RCC 7860 (cell line): ENCODE measurements around the gene ABHD15.
"Not testable (repeated sequence)": the region's sequence is repeated elsewhere in the genome, so short reads cannot be mapped to it uniquely, and the experiment has no call there.

Source experiments
- DNase-seq: peaks from one replicate; pipeline ENCODE4 v3.0.0-alpha.2; 2015; ENCODE audit warnings: low spot score
- FAIRE-seq: peaks from 2 replicates; lab custom pipeline; 2012; peaks lifted over from hg19 to GRCh38; lab: Jason Lieb, UNC

Gene ABHD15

DNA sequence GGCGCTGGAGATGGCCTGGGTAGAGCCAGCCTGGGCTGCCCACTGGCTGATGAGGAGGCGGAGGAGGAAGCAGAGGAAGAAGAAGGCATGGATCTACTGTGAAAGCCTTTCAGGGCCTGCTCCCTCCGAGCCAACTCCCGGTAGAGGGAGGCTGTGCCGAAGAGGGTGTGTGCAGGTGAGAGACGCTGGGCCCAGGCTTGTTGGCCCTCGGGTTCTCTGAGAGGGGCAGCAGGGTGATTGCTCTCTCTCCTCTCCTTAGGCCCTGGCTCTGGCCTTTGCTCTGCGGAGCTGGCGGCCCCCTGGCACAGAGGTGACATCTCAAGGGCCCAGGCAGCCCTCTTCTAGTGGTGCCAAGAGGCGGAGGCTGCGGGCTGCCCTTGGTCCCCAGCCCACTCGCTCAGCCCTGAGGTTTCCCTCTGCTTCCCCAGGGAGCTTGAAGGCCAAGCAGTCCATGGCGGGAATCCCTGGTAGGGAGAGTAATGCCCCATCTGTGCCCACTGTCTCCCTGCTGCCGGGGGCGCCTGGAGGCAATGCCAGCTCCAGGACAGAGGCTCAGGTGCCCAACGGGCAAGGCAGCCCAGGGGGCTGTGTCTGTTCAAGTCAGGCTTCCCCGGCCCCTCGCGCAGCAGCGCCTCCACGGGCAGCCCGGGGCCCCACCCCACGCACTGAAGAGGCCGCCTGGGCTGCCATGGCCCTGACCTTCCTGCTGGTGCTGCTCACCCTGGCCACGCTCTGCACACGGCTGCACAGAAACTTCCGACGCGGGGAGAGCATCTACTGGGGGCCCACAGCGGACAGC lies 5.2 kb upstream of the ABHD15 start:
- DNase-seq (no peak), FAIRE-seq (no peak)

DNA sequence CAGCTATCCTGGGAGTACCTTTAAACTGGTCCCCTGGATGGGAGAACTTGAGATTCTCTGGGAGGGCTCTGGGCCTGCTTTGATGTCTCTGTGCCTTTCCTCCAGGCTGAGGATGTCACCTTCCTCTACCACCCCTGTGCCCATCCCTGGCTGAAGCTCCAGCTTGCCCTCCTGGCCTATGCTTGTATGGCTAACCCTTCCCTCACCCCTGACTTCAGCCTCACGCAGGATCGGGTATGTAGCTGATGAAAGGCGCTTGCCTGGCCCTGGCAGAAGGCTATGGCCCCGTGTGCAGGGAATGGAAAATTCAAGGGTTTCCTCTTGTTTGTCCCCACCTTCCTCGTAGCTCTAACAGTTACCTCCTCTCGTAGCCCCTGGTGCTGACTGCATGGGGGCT lies 4.6 kb upstream of the ABHD15 start:
- DNase-seq (no peak), FAIRE-seq (no peak)

DNA sequence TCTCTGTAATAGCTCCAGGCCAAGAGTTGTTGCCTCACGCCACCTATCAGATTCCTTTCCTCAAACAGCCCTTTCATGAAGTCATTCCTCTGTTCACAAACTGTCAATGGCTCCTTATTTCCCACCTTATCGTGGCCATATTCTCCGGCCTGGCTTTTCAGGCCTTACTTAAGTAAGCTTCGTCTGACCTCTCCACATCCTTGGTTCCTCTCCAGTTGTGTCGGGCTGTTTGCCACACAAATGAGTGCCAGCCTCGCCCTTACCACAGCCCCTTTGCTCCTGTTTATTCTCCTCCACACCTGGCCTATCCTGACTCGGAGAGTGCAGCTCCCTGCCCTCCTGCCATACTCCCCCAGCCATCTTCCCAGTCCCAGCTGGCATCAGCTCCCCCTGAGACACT lies 3.7 kb upstream of the ABHD15 start:
- DNase-seq (no peak), FAIRE-seq (no peak)

DNA sequence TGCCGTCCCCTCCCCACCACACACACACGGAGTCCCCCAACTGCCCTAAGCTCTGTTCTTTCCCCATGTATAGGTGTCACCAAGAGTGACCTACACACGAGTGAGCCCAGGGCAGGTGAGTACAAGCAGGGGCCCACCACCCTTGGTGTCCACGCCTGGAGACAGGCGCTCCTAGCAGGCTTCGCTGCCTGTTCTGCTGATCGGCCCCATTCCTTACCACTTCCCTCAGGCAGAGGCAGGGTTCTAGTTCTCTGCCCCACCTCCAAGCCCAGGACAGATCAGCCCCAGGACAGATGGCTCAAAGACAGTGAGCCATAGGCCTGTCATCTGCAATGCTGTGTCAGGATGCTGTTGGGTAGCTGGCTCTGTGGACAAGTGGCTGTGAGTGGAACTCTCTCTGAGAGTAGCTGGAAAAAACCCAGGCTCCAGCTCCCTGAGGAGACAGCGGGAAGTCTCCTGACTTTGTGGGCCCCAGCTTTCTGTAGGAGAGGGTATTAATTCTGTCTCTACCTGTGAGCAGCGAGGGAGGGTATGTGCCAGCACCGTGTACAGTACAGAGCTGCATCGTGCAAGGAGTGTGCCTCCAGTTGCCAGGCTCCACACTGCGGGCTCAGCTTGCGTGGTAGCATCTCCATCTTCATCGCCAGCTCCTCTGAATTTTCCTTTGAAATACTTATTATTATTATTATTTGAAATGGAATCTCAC lies 2.6 kb upstream of the ABHD15 start:
- DNase-seq (no peak), FAIRE-seq (no peak)

DNA sequence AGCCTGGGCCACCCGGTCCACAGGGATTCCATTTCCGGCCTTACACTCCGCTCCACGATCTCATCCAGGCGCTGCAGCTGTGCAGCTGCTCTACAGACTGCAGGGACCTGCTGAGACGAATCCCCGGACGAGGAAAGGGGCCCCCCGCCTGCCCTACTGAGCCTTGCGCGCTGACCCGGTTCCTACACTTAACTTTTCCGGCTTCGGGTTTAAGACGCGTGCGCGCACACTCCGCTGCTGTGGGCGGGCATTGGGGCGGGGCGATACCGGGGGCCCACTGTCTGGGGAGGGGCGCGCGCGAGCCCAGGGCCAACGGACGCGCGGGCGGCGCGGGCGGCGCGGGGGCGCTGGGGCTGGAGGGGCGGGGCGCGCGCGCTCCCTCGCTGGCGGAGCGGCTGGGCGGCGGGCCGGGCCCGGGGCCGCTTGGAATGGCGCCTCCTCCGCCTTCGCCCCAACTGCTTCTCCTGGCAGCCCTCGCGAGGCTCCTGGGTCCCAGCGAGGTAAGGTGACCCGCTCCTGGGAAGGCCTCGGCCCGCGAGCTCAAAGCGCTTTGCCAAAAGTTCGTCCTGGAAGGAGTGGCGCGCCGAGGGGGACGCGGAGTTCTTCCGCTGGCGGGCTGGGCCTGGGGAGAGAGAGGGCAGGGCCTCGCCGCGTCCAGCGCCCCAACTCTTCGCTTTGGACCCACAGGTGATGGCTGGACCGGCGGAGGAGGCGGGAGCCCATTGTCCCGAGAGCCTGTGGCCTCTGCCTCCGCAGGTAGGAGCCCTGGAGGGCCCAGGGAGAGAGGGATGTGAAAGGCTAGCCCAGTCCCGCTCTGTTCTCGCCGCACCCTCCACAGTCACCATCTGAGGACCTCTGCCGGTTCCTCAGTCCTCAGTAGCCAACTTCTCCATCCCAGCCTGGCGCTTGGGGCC lies 1.8 kb upstream of the ABHD15 start, which contains the start of gene TP53I13:
Gene TP53I13, plus strand, starts transcription at position 371 of the 914 bp plus-strand sequence. Its CDS starts 58 bp downstream, at position 429.
- FAIRE-seq = no peak
- peak; percentile 61 for DNase-seq

DNA sequence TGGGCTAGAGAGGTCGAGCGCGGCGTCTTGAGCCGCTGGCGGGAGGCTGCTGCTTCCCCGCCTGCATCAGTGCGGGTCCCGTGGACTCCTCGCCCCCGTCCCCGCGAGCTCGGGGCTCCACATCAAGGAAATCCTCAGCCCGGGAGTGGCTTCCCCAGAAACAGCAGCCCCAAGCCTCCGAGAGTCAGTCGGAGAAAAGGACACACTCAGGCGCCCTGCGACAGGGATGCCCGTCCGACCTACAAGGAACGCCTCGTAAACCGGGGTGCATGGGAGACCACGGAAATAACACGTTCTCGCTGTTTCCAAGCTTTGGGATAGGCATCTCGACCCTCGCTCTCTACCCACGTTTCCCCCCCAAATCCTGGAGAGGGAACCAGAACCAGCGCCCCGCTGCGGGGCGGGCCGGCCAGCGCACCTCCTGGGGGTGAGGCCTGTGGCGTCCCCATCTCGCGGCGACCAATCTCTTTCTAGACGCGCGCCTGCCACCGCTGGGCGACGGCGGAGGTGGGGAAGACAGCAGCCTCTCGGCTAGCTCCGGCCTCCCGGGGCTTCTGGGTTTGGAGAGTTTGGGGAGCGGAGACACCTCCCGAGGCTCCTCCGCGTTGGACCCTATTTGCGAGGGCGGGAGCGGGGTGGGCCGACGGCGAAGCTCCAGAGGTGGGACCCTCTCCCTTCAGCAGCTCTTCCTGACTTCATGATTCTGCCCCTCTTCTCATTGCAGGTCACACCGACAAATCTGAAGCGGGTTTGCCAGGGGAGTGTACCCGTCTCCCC lies 905 bp upstream of the ABHD15 start:
- FAIRE-seq (no peak), DNase-seq (no peak)

DNA sequence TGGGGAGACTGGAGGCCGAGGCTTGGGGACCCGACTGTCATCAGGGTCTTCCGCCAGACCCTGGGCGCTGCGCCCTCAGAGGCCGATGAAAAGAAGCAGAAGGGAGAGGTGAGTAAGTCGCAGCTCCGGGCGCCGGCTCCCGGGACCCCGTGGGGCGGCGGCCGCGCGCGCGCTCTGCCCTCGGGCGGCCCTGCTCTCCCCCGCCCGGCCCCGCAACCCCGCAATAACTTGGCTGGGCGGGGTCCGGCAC lies 392 bp upstream of the ABHD15 start:
- FAIRE-seq (no peak), DNase-seq (no peak)

DNA sequence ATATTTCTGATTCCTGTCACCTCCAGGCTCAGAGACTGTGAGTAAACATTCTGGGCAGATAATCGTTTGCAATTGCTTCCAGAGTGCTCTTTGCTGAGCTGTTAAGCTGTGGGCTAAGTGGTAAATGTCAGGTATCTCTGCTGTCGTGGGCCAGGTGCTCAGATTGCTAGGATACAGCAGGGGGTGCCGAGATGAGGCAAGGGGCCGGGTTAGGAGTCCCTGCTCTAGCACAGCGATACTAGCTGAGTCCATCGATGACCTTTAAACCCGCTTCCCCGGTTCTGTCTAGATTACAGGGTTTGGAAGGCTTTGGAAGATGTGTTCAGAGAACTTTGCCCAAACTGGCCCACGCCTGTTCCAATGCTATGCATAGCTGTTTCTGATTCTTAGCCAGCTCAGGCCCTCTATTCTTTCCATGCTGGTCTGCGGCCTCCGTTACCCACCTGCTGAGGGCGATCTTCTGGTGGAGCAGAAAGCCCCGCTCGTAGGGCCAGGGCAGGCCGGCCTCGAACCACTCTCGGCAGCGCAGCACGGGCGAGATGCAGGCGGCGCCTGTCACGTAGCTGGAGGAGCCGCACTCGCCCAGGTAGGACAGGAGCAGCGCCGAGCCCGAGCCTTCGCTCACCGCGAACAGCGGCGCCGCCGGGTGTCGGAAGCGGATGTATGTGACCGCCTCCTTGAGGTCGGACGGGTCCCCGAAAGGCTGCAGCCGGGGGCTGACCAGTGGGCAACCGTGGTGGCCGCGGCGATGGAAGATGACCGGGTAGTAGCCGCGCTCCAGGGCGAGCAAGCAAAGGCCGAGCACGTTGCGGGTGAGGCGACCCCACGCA lies 979 bp downstream of the ABHD15 start:
- no peak for FAIRE-seq
- peak; percentile 14 for DNase-seq

DNA sequence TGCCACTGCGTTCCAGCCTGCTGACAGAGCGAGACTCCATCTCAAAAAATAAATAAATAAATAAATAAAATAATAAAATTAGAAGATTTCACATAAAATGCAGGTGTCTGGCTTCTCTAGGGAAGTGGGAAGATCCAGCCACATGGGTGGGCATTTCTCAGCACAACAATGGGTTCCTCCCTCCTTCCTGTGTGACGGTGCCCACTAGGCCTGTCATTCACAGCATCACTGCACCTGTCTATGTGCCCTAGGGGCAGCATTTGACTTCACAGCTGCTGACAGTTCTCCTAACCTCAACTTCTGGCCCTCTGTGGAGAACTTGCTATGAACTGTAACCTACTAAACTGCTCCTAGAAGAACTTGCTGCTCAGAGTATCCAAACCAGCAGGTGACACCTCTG lies 3.0 kb downstream of the ABHD15 start:
- no peak for FAIRE-seq

DNA sequence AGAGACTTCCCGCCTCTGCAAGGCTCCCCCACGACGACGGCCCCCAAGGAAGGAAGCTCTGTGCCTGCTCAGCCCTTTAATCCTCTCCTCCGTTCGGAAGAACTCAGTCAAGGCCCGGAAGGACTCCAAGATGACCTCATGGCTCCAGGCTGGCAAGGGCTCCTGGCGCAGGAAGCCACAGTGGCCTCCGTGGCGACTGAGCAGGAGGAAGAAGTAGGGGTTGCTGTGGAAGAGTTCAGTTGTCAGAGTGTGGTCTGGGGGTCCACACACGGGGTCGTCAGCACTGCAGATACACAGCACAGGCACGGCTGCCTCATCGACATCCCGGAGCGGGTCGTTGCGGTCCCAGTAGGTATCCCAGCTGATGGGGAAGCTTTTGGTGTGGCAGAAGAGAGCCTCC lies 4.2 kb downstream of the ABHD15 start:
- no peak for DNase-seq
- no peak for FAIRE-seq

More for the DNA sequence above, 3.0 kb downstream of the ABHD15 start:
- no peak for DNase-seq

DNA sequence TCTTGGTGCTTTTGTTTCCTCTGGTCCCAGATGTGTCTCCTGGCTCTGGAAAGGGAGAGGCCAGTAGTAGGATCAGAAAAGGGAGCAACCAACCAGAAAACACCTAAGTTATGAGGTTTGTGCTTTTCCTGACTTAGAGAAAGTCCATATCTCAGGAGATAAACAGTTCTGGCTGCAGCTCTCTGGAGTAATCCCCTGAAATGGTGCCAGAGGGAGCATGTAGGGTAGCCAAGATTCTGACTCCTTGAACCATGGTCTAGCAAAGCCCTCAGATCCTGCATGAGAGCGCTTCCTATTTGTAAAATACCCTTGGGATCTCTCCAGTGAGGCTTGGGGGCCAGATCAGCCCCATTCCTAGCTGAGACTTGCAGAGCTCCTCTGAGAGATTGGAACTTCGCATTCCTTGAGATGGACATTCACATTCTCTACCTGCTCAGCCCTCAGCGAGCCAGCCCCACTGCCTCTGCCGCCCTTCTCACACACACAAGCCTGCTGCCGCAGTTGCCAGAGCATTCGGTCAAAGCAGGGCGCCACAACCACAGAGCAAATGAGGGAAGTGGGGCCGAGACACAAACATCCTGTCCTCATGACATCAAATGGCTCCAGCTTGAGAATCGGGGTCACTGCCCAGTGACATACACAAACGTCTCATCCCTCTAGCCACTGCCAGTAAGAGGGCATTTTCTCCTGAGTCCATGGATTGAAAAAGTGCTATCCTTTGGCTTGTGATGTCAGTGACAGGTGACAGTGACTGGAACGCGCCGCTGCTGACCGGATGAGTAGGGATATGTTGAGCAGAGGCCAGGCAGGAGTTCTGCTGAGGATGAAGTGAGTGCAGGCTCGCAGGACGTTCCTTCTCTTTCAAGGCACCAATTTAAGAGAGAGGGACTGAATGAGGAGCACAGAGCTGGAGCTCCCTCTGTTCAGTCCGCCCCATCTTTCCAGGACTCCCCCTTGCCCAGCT lies 5.0 kb downstream of the ABHD15 start:
- DNase-seq (no peak), FAIRE-seq (no peak)

DNA sequence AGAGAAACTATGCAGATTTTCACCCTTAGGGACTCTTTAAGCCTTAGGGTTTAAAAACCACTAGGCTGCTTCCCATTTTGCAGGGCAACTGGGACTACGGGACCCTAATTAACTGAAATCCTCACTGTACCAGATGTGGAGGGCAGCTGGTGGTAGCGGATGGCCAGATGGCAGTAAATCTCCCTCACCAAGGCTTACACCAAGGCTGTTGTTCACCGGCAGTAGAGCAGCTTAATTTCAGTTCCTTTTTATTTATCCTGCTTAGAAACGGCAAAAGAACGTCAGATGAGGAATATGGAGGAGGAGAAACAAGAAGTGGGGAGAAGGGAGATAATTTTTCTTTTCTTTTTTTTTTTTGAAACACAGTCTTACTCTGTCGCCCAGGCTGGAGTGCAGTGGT lies 6.5 kb downstream of the ABHD15 start:
- DNase-seq = no peak
- no peak for FAIRE-seq

DNA sequence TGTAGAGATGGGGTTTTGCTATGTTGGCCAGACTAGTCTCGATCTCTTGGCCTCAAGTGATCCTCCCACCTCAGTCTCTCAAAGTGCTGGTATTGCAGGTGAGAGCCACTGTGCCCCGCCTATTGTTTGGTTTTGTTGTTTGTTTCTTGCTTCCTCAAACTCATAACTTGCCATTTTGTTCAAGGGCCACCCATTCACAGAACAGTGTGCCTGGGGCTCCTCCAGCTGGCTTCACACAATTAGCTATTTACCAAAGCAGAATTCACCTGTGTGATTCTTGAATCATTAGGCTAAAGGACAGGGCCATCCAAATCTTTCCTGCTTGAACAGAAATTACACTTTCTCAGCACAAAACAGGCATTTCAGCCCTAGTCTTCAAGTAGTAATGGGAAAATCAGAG lies 7.2 kb downstream of the ABHD15 start:
- DNase-seq (no peak), FAIRE-seq (no peak)

DNA sequence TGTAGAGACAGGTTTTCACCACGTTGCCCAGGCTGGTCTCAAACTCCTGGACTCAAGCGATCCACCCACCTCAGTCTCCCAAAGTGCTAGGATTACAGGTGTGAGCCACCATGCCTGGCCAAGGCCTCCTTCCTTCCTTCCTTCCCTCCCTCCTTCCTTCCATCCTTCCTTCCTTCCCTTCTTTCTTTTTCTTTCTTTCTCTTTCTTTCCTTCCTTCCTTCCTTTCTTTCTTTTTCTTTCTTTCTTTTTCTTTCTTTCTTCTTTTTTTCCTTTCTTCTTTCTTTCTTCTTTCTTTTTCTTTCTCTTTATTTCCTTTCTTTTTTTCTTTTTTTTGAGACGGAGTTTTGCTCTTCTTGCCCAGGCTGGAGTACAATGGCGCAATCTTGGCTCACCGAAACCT lies 8.7 kb downstream of the ABHD15 start:
- DNase-seq, FAIRE-seq: not testable (repeated sequence)

DNA sequence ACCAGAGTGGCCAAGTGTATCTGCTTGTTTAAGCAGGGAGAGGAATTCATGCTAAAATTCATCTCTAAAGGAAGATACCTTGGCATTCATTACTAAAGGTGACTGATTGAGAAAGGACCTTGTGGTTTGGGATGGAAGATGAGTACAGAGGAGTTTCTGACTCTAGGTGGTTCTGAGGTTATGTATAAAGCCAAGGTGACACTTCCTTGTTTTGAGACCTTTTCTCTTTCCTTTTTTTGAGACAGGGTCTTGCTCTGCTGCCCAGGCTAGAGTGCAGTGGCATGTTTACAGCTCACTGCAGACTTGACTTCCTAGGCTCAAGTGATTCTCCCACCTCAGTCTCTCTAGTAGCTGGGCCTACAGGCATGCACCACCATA lies 9.1 kb downstream of the ABHD15 start:
- DNase-seq (no peak), FAIRE-seq (no peak)

DNA sequence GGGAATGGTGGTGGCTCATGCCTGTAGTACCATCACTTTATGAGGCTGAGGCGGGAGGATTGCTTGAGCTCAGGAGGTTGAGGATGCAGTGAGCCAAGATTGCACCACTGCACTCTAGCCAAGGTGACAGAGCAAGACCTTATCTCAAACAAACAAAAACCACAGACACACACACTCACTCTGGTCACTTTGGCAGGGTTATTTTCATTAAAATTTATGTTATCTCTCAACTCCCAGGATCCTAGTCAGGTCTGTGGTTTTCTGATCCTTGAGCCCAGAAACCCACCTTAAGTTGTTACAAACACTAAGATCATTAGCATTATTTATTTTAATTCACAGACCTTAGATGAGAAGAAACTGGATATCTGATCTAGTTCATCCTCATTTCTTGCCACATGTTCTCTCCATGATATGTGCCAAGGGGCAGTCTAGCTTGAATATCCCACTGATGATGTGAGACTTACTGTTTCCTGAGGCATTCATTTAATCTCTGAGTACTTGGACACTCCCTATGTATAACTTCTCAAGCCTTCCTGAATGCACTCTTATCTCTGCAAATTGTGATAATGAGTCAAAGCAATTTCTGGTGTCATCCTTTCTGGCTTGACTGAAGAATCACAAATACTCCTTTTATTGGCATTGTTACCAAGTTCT lies 9.6 kb downstream of the ABHD15 start:
- FAIRE-seq = no peak

DNA sequence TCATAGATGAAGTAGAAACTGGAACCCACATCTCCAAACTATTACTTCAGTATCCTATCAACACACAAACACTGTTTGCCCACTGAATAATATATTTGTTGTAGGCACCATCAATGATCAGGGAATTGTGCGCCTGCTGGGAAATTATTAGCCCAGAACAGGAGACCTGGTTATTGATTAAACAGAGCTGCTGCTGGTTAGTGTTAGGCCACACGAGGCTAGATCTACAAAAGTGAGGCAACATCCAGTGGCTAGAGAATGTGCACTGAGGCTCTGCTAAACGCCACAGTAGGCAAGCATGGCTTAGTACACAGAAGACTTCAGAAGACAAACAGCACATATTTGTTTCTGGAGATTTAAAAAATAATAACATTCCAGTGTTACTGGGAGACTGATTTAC lies 11.0 kb downstream of the ABHD15 start:
- FAIRE-seq = peak; percentile 76
- peak; percentile 43 for DNase-seq

More for the DNA sequence above, 9.6 kb downstream of the ABHD15 start:
- peak; percentile 27 for DNase-seq
